ENCODE measurements around the gene CTTN. TPM values are rescaled to one million over a fixed set of nuclear protein-coding genes. Genes with fewer than 3 reads are reported as not detected.

The CTTN gene
- total RNA-seq, 5 donors from 2014 or later (not counting 1 experiment from before 2014, with no cell fraction given) = 0.44 to 3.6 (median 2.3) TPM

- POLR2A ChIA-PET = no interaction called here
- Mint-ChIP-seq H3K9me3 (no peaks in the 10 kb centered on the region), H3K36me3 (no peaks in the 10 kb centered on the region), H3K27ac (no peak overlapping the region), H3K4me3 (no peak overlapping the region), H3K4me1 (peaks cover 0 to 2% (median 0%) of the 10 kb centered on the region in 3 donors), H3K27me3 (peaks cover 3 to 6% of the 10 kb centered on the region in 2 donors)
- 94% methylated on average over 3 of the region's 9 CpGs for WGBS (ENCODE audit: insufficient coverage)
- no peaks in the 10 kb centered on the region for H3K4me1 ChIP-seq (ENCODE audit: control insufficient read depth in 1 of 2, extremely low read depth in 1 of 2, insufficient read depth in 2 of 2, low read length in 2 of 2)
- CTCF ChIA-PET = no interaction called here
- no peak overlapping the region for H3K27ac ChIP-seq (ENCODE audit: low read length)
- no peaks in the 10 kb centered on the region for H3K9me3 ChIP-seq
- ATAC-seq (replicated peaks in 1 of 4) (no peak), DNase-seq (no peak)
- no peak overlapping the region for H3K4me3 ChIP-seq (ENCODE audit: control insufficient read depth in 1 of 2, extremely low read depth in 1 of 2, low read length in 1 of 2)
- H3K27me3 ChIP-seq (replicated peaks in 1 of 2; ENCODE audit: control insufficient read depth in 2 of 2, extremely low read depth in 1 of 2, insufficient read depth in 2 of 2, low read length in 1 of 2) = peaks cover 0 to 7% of the 10 kb centered on the region in 2 experiments
- H3K36me3 ChIP-seq (ENCODE audit: control insufficient read depth in 2 of 2, extremely low read depth in 1 of 2, insufficient read depth in 1 of 2, low read length in 1 of 2) = no peaks in the 10 kb centered on the region
Observed at GRCh38 chr11:70472240-70472639, 73.9 kb downstream of the CTTN start.

- Mint-ChIP-seq H3K9me3 (no peaks in the 10 kb centered on the region), H3K27ac (no peak overlapping the region), H3K36me3 (no peaks in the 10 kb centered on the region), H3K4me1 (peaks cover 0 to 2% (median 0%) of the 10 kb centered on the region in 3 donors), H3K27me3 (peaks cover 3 to 6% of the 10 kb centered on the region in 2 donors), H3K4me3 (no peak overlapping the region)
- H3K9me3 ChIP-seq = no peaks in the 10 kb centered on the region
- ATAC-seq (replicated peaks in 1 of 4) = no peak
- DNase-seq = no peak
- H3K36me3 ChIP-seq (ENCODE audit: control insufficient read depth in 2 of 2, extremely low read depth in 1 of 2, insufficient read depth in 1 of 2, low read length in 1 of 2) = no peaks in the 10 kb centered on the region
- WGBS (ENCODE audit: insufficient coverage) = 82% methylated on average over 21 of the region's 22 CpGs
- CTCF ChIA-PET = no interaction called here
- no peaks in the 10 kb centered on the region for H3K4me1 ChIP-seq (ENCODE audit: control insufficient read depth in 1 of 2, extremely low read depth in 1 of 2, insufficient read depth in 2 of 2, low read length in 2 of 2)
- H3K27me3 ChIP-seq (replicated peaks in 1 of 2; ENCODE audit: control insufficient read depth in 2 of 2, extremely low read depth in 1 of 2, insufficient read depth in 2 of 2, low read length in 1 of 2) = peaks cover 0 to 7% of the 10 kb centered on the region in 2 experiments
- no peak overlapping the region for H3K4me3 ChIP-seq (ENCODE audit: control insufficient read depth in 1 of 2, extremely low read depth in 1 of 2, low read length in 1 of 2)
- H3K27ac ChIP-seq (ENCODE audit: low read length) = no peak overlapping the region
- POLR2A ChIA-PET = no interaction called here
Observed at GRCh38 chr11:70473186-70473872, 75.0 kb downstream of the CTTN start.

DNA sequence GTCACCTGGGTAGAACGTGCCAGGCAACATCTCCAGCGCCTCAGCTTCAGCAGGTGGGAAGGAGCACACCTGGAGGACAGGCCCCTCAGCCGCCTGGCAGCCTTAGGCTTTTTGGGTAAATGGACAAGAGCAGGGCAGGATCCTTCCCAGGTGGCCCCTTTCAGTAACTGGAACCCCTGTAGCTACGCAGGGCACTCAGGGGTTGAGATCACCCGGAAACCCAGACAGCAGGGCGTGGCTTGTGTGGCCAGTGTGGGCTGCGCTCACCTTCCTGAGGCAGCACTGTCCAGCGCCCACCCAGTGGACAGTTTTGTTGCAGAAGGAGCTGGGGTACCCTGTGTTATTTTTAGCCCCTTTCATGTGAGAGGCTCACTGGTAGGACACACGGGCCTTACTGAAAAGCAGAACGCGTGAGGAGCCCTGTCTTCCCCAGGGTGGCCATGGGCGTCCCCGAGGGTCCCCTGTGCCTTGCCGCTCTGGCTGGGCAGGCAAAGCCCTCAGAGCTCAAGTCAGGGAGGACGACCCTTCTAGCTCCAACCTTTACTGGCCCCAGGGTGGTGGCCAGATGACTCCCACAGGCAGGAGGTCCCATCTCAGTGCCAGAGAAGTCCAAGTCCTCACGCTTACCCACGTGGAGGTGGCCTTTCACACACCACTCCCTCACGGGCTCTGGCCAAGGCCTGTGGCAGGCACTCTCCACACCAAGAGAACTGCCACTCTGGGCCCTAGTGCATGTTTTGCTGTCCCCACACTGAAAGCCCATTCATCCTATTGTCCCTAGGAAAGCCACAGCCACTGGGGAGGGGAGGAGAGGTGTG is 75.8 kb downstream of the CTTN start:
- WGBS (ENCODE audit: insufficient coverage) = 89% methylated on average over 17 of the region's 18 CpGs
- H3K27me3 ChIP-seq (replicated peaks in 1 of 2; ENCODE audit: control insufficient read depth in 2 of 2, extremely low read depth in 1 of 2, insufficient read depth in 2 of 2, low read length in 1 of 2) = peaks cover 0 to 7% of the 10 kb centered on the region in 2 experiments

GRCh38 chr11:70474710-70475109 is 76.4 kb downstream of the CTTN start:
- H3K27me3 ChIP-seq (replicated peaks in 1 of 2; ENCODE audit: control insufficient read depth in 2 of 2, extremely low read depth in 1 of 2, insufficient read depth in 2 of 2, low read length in 1 of 2) = peaks cover 0 to 7% of the 10 kb centered on the region in 2 experiments
- no peaks in the 10 kb centered on the region for H3K9me3 Mint-ChIP-seq
- H3K4me3 Mint-ChIP-seq = no peak overlapping the region
- H3K36me3 Mint-ChIP-seq = no peaks in the 10 kb centered on the region
- H3K4me1 Mint-ChIP-seq = peaks cover 0 to 2% (median 0%) of the 10 kb centered on the region in 3 donors
- CTCF ChIA-PET = no interaction called here
- POLR2A ChIA-PET = no interaction called here
- no peak overlapping the region for H3K4me3 ChIP-seq (ENCODE audit: control insufficient read depth in 1 of 2, extremely low read depth in 1 of 2, low read length in 1 of 2)
- no peaks in the 10 kb centered on the region for H3K4me1 ChIP-seq (ENCODE audit: control insufficient read depth in 1 of 2, extremely low read depth in 1 of 2, insufficient read depth in 2 of 2, low read length in 2 of 2)
- 48% methylated on average over 2 of the region's 8 CpGs for WGBS (ENCODE audit: insufficient coverage)
- H3K27ac Mint-ChIP-seq = no peak overlapping the region
- no peaks in the 10 kb centered on the region for H3K9me3 ChIP-seq
- ATAC-seq (replicated peaks in 1 of 4) (no peak), DNase-seq (no peak)
- H3K36me3 ChIP-seq (ENCODE audit: control insufficient read depth in 2 of 2, extremely low read depth in 1 of 2, insufficient read depth in 1 of 2, low read length in 1 of 2) = no peaks in the 10 kb centered on the region
- H3K27me3 Mint-ChIP-seq = peaks cover 3 to 6% of the 10 kb centered on the region in 2 donors
- H3K27ac ChIP-seq (ENCODE audit: low read length) = no peak overlapping the region

More for the DNA sequence above, 75.8 kb downstream of the CTTN start:
- ChIA-PET CTCF (no interaction called here), POLR2A (no interaction called here)
- H3K36me3 Mint-ChIP-seq = no peaks in the 10 kb centered on the region
- H3K4me3 ChIP-seq (ENCODE audit: control insufficient read depth in 1 of 2, extremely low read depth in 1 of 2, low read length in 1 of 2) = no peak overlapping the region
- H3K9me3 Mint-ChIP-seq = no peaks in the 10 kb centered on the region
- peaks cover 3 to 6% of the 10 kb centered on the region in 2 donors for H3K27me3 Mint-ChIP-seq
- peaks cover 0 to 2% (median 0%) of the 10 kb centered on the region in 3 donors for H3K4me1 Mint-ChIP-seq
- no peak for ATAC-seq (replicated peaks in 1 of 4)
- H3K9me3 ChIP-seq = no peaks in the 10 kb centered on the region
- H3K4me3 Mint-ChIP-seq = no peak overlapping the region
- H3K4me1 ChIP-seq (ENCODE audit: control insufficient read depth in 1 of 2, extremely low read depth in 1 of 2, insufficient read depth in 2 of 2, low read length in 2 of 2) = no peaks in the 10 kb centered on the region
- DNase-seq = no peak
- H3K36me3 ChIP-seq (ENCODE audit: control insufficient read depth in 2 of 2, extremely low read depth in 1 of 2, insufficient read depth in 1 of 2, low read length in 1 of 2) = no peaks in the 10 kb centered on the region
- H3K27ac ChIP-seq (ENCODE audit: low read length) = no peak overlapping the region
- no peak overlapping the region for H3K27ac Mint-ChIP-seq

DNA sequence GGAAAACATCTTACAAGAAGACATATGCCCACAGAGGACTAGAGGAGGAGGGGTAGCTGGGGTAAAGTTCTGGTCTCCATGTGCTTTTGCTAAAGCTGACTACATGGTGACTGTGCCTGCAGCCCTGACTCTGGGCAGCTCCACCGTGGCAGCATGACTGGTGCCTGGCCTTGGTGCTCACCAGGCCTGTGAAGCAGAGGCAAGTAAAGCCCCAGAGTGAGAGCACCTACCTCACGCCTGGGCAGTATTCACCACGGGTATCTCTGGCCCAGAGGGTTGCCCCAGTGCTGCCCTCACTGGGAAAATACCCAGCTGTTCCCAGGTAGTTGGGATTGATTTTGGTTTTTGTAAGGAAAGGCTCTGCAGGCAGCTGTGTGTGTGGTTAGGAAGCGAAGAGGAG is 78.3 kb downstream of the CTTN start:
- POLR2A ChIA-PET = no interaction called here
- no peak for DNase-seq

GRCh38 chr11:70477176-70477575 is 78.8 kb downstream of the CTTN start:
- H3K9me3 Mint-ChIP-seq = no peaks in the 10 kb centered on the region
- H3K4me3 ChIP-seq (ENCODE audit: control insufficient read depth in 1 of 2, extremely low read depth in 1 of 2, low read length in 1 of 2) = no peak overlapping the region
- no peaks in the 10 kb centered on the region for H3K36me3 Mint-ChIP-seq
- ATAC-seq (replicated peaks in 1 of 4) (no peak), DNase-seq (no peak)
- H3K36me3 ChIP-seq (ENCODE audit: control insufficient read depth in 2 of 2, extremely low read depth in 1 of 2, insufficient read depth in 1 of 2, low read length in 1 of 2) = no peaks in the 10 kb centered on the region
- H3K4me1 Mint-ChIP-seq = no peaks in the 10 kb centered on the region
- no peak overlapping the region for H3K27ac Mint-ChIP-seq
- 90% methylated on average over 5 of the region's 6 CpGs for WGBS (ENCODE audit: insufficient coverage)
- no peak overlapping the region for H3K27ac ChIP-seq (ENCODE audit: low read length)
- ChIA-PET POLR2A (no interaction called here), CTCF (no interaction called here)
- H3K27me3 ChIP-seq (replicated peaks in 1 of 2; ENCODE audit: control insufficient read depth in 2 of 2, extremely low read depth in 1 of 2, insufficient read depth in 2 of 2, low read length in 1 of 2) = peaks cover 0 to 7% of the 10 kb centered on the region in 2 experiments
- H3K9me3 ChIP-seq = no peaks in the 10 kb centered on the region
- H3K27me3 Mint-ChIP-seq = peaks cover 3 to 6% of the 10 kb centered on the region in 2 donors
- no peaks in the 10 kb centered on the region for H3K4me1 ChIP-seq (ENCODE audit: control insufficient read depth in 1 of 2, extremely low read depth in 1 of 2, insufficient read depth in 2 of 2, low read length in 2 of 2)
- no peak overlapping the region for H3K4me3 Mint-ChIP-seq

More for the DNA sequence above, 78.3 kb downstream of the CTTN start:
- H3K36me3 ChIP-seq (ENCODE audit: control insufficient read depth in 2 of 2, extremely low read depth in 1 of 2, insufficient read depth in 1 of 2, low read length in 1 of 2) = no peaks in the 10 kb centered on the region
- 59% methylated on average over 4 of the region's 4 CpGs for WGBS (ENCODE audit: insufficient coverage)
- no peak for ATAC-seq (replicated peaks in 1 of 4)
- no peaks in the 10 kb centered on the region for H3K4me1 ChIP-seq (ENCODE audit: control insufficient read depth in 1 of 2, extremely low read depth in 1 of 2, insufficient read depth in 2 of 2, low read length in 2 of 2)
- peaks cover 3 to 6% of the 10 kb centered on the region in 2 donors for H3K27me3 Mint-ChIP-seq
- H3K27ac Mint-ChIP-seq = no peak overlapping the region
- CTCF ChIA-PET = no interaction called here
- H3K36me3 Mint-ChIP-seq = no peaks in the 10 kb centered on the region
- H3K27ac ChIP-seq (ENCODE audit: low read length) = no peak overlapping the region
- no peaks in the 10 kb centered on the region for H3K9me3 Mint-ChIP-seq
- peaks cover 0 to 7% of the 10 kb centered on the region in 2 experiments for H3K27me3 ChIP-seq (replicated peaks in 1 of 2; ENCODE audit: control insufficient read depth in 2 of 2, extremely low read depth in 1 of 2, insufficient read depth in 2 of 2, low read length in 1 of 2)
- H3K4me3 Mint-ChIP-seq = no peak overlapping the region
- H3K9me3 ChIP-seq = no peaks in the 10 kb centered on the region
- no peak overlapping the region for H3K4me3 ChIP-seq (ENCODE audit: control insufficient read depth in 1 of 2, extremely low read depth in 1 of 2, low read length in 1 of 2)
- H3K4me1 Mint-ChIP-seq = no peaks in the 10 kb centered on the region
